Measurements from ENCODE around the gene TSPAN15.

TSPAN15 gene

GRCh38 chr10:69481811-69482524, 30.7 kb downstream of the TSPAN15 start:
- Histone ChIP-seq H3K9me3 (ENCODE audit: insufficient read depth, low read length) (no peaks in the 10 kb centered on the region), H3K79me2 (ENCODE audit: insufficient read depth, low read length) (no peaks in the 10 kb centered on the region), H3F3A (ENCODE audit: insufficient read depth) (no peaks in the 10 kb centered on the region), H3K4me2 (ENCODE audit: low read depth, low read length, poor library complexity, severe bottlenecking) (no peak overlapping the region), H3K27ac (ENCODE audit: low read depth, low read length) (no peak overlapping the region), H3K4me3 (ENCODE audit: insufficient read depth, low read length, poor library complexity, severe bottlenecking) (no peak overlapping the region), H3K9me2 (replicated peaks; ENCODE audit: insufficient read depth, low read length) (no peaks in the 10 kb centered on the region), H3K9ac (ENCODE audit: low read length) (no peak overlapping the region), H4K20me1 (ENCODE audit: low read depth, low read length) (no peaks in the 10 kb centered on the region), H2AFZ (ENCODE audit: low read depth, low read length, severe bottlenecking) (no peak overlapping the region), H3K36me3 (ENCODE audit: low read length) (no peaks in the 10 kb centered on the region), H3K27me3 (ENCODE audit: low read length) (no peaks in the 10 kb centered on the region)
- TF ChIP-seq EZH2phosphoT487 (conservative IDR thresholded peaks at IDR 0.05; ENCODE audit: low read length) (no peak), CTCF (IDR thresholded peaks at IDR 0.05; ENCODE audit: insufficient read depth, low read length, poor library complexity, severe bottlenecking) (no peak)

GRCh38 chr10:69483963-69484362, 32.7 kb downstream of the TSPAN15 start:
- Histone ChIP-seq H3K79me2 (ENCODE audit: insufficient read depth, low read length) (no peaks in the 10 kb centered on the region), H4K20me1 (ENCODE audit: low read depth, low read length) (no peaks in the 10 kb centered on the region), H3F3A (ENCODE audit: insufficient read depth) (no peaks in the 10 kb centered on the region), H3K27me3 (ENCODE audit: low read length) (no peaks in the 10 kb centered on the region), H2AFZ (ENCODE audit: low read depth, low read length, severe bottlenecking) (no peak overlapping the region), H3K9me3 (ENCODE audit: insufficient read depth, low read length) (peaks cover 4% of the 10 kb centered on the region; the same call in 1 of the 2 replicates), H3K4me2 (ENCODE audit: low read depth, low read length, poor library complexity, severe bottlenecking) (no peak overlapping the region), H3K36me3 (ENCODE audit: low read length) (no peaks in the 10 kb centered on the region), H3K9me2 (replicated peaks; ENCODE audit: insufficient read depth, low read length) (no peaks in the 10 kb centered on the region), H3K27ac (ENCODE audit: low read depth, low read length) (no peak overlapping the region), H3K4me3 (ENCODE audit: insufficient read depth, low read length, poor library complexity, severe bottlenecking) (no peak overlapping the region), H3K9ac (ENCODE audit: low read length) (no peak overlapping the region)
- TF ChIP-seq CTCF (IDR thresholded peaks at IDR 0.05; ENCODE audit: insufficient read depth, low read length, poor library complexity, severe bottlenecking) (no peak), EZH2phosphoT487 (conservative IDR thresholded peaks at IDR 0.05; ENCODE audit: low read length) (no peak)

- H3F3A ChIP-seq (ENCODE audit: insufficient read depth), result no peaks in the 10 kb centered on the region
- no peak overlapping the region for H3K27ac ChIP-seq (ENCODE audit: low read depth, low read length)
- no peak overlapping the region for H3K9ac ChIP-seq (ENCODE audit: low read length)
- H3K9me3 ChIP-seq (ENCODE audit: insufficient read depth, low read length), result peaks cover 4% of the 10 kb centered on the region; the same call in 1 of the 2 replicates
- H3K36me3 ChIP-seq (ENCODE audit: low read length), result no peaks in the 10 kb centered on the region
- H3K4me2 ChIP-seq (ENCODE audit: low read depth, low read length, poor library complexity, severe bottlenecking), result no peak overlapping the region
- no peak overlapping the region for H2AFZ ChIP-seq (ENCODE audit: low read depth, low read length, severe bottlenecking)
- no peaks in the 10 kb centered on the region for H3K27me3 ChIP-seq (ENCODE audit: low read length)
- H3K4me3 ChIP-seq (ENCODE audit: insufficient read depth, low read length, poor library complexity, severe bottlenecking), result no peak overlapping the region
- no peaks in the 10 kb centered on the region for H3K9me2 ChIP-seq (replicated peaks; ENCODE audit: insufficient read depth, low read length)
- no peaks in the 10 kb centered on the region for H3K79me2 ChIP-seq (ENCODE audit: insufficient read depth, low read length)
- no peaks in the 10 kb centered on the region for H4K20me1 ChIP-seq (ENCODE audit: low read depth, low read length)
- no peak for TF ChIP-seq CTCF (IDR thresholded peaks at IDR 0.05; ENCODE audit: insufficient read depth, low read length, poor library complexity, severe bottlenecking)
- TF ChIP-seq EZH2phosphoT487 (conservative IDR thresholded peaks at IDR 0.05; ENCODE audit: low read length), result no peak
These were observed 33.5 kb downstream of the TSPAN15 start for GRCh38 chr10:69484736-69485135.

Data from SU-DHL-6 (cell line).